H7 (cell line): ENCODE measurements around the gene TRMU. TPM values are rescaled to one million over a fixed set of nuclear protein-coding genes. Genes with fewer than 3 reads are reported as not detected.
"Not testable (repeated sequence)": the region's sequence is repeated elsewhere in the genome, so short reads cannot be mapped to it uniquely, and the experiment has no call there.

Experiments
- DNase-seq: peaks from one replicate; pipeline ENCODE4 v3.0.0; 2012
- H3K27me3 ChIP-seq: 2 replicates; pipeline ENCODE4 v1.6.0; 2011; ENCODE audit warnings: mild to moderate bottlenecking, low read length; ENCODE audit not compliant: control insufficient read depth, insufficient read depth
- H3K36me3 ChIP-seq: replicated peaks from 2 replicates; pipeline ENCODE4 v1.5.1; 2011; ENCODE audit warnings: low read length; ENCODE audit not compliant: control insufficient read depth, insufficient read depth
- H3K4me3 ChIP-seq: 2 replicates; pipeline ENCODE4 v1.5.1; 2011; ENCODE audit warnings: low read depth, mild to moderate bottlenecking, control low read depth, low read length, moderate library complexity; ENCODE audit not compliant: insufficient read depth
- total RNA-seq: library from RNA; depleted of rRNA; stranded (reverse); fragments of >200 nt; shearing (Covaris generic); gene quantifications from 2 replicates; pipeline ENCODE4 v1.2.3, GENCODE V29; 2014

The TRMU gene
- total RNA-seq, 1 experiment from 2014 or later: 72.9 TPM

GRCh38 chr22:46295277-46295971 lies 40.1 kb upstream of the TRMU start:
- Histone ChIP-seq H3K36me3 (peaks cover 14% of the 10 kb centered on the region), H3K27me3 (no peaks in the 10 kb centered on the region), H3K4me3 (peak overlapping the region; percentile 54)
- peak; percentile 64 for DNase-seq

- Histone ChIP-seq H3K27me3 (no peaks in the 10 kb centered on the region), H3K4me3 (peak within 1 kb of the TSS; percentile 93)
- peak; percentile 99 for DNase-seq
Measured at GRCh38 chr22:46296257-46297150, 39.0 kb upstream of the TRMU start, which contains the start of gene GTSE1. GTSE1 (plus strand) TSS chr22:46296870; CDS start chr22:46297401, 531 bp downstream.

GRCh38 chr22:46297151-46297812 lies 38.2 kb upstream of the TRMU start:
- Histone ChIP-seq H3K36me3 (peaks cover 19% of the 10 kb centered on the region), H3K4me3 (peak overlapping the region; percentile 93), H3K27me3 (no peaks in the 10 kb centered on the region)
- DNase-seq: peak; percentile 83

More at GRCh38 chr22:46296257-46297150, 39.0 kb upstream of the TRMU start, which contains the start of gene GTSE1:
- H3K36me3 ChIP-seq: peaks cover 19% of the 10 kb centered on the region

- DNase-seq: no peak
- H3K4me3 ChIP-seq: no peak overlapping the region
- H3K27me3 ChIP-seq: no peaks in the 10 kb centered on the region
- H3K36me3 ChIP-seq: peaks cover 19% of the 10 kb centered on the region
Measured at GRCh38 chr22:46299101-46299500, 36.4 kb upstream of the TRMU start.

GRCh38 chr22:46300491-46300890 lies 35.0 kb upstream of the TRMU start:
- H3K36me3 ChIP-seq: peaks cover 19% of the 10 kb centered on the region
- DNase-seq: no peak
- H3K4me3 ChIP-seq: no peak overlapping the region
- no peaks in the 10 kb centered on the region for H3K27me3 ChIP-seq

GRCh38 chr22:46303347-46303965 lies 32.1 kb upstream of the TRMU start:
- DNase-seq: no peak
- Histone ChIP-seq H3K4me3 (no peak overlapping the region), H3K36me3 (peaks cover 19% of the 10 kb centered on the region), H3K27me3 (no peaks in the 10 kb centered on the region)

- Histone ChIP-seq H3K4me3 (no peak overlapping the region), H3K27me3 (no peaks in the 10 kb centered on the region), H3K36me3 (peaks cover 7% of the 10 kb centered on the region)
- peak; percentile 32 for DNase-seq
Measured at GRCh38 chr22:46308283-46308988, 27.1 kb upstream of the TRMU start.

- H3K36me3 ChIP-seq: peaks cover 11% of the 10 kb centered on the region
- no peak overlapping the region for H3K4me3 ChIP-seq
- peak; percentile 36 for DNase-seq
- H3K27me3 ChIP-seq: no peaks in the 10 kb centered on the region
Measured at GRCh38 chr22:46309526-46310085, 25.9 kb upstream of the TRMU start.

GRCh38 chr22:46312056-46312455 lies 23.5 kb upstream of the TRMU start:
- Histone ChIP-seq H3K27me3 (no peaks in the 10 kb centered on the region), H3K36me3 (peaks cover 16% of the 10 kb centered on the region), H3K4me3 (no peak overlapping the region)
- no peak for DNase-seq

GRCh38 chr22:46312848-46313247 lies 22.7 kb upstream of the TRMU start:
- H3K27me3 ChIP-seq, DNase-seq, H3K4me3 ChIP-seq: not testable (repeated sequence)
- H3K36me3 ChIP-seq: peaks cover 20% of the 10 kb centered on the region

- H3K27me3 ChIP-seq: no peaks in the 10 kb centered on the region
- DNase-seq: peak; percentile 37
- H3K4me3 ChIP-seq: no peak overlapping the region
- H3K36me3 ChIP-seq: peaks cover 27% of the 10 kb centered on the region
Measured at GRCh38 chr22:46315976-46316375, 19.5 kb upstream of the TRMU start.

- DNase-seq: no peak
- Histone ChIP-seq H3K36me3 (peaks cover 27% of the 10 kb centered on the region), H3K27me3 (no peaks in the 10 kb centered on the region), H3K4me3 (no peak overlapping the region)
Measured at GRCh38 chr22:46317646-46318045, 17.9 kb upstream of the TRMU start.

- Histone ChIP-seq H3K36me3 (peaks cover 31% of the 10 kb centered on the region), H3K4me3 (no peak overlapping the region), H3K27me3 (no peaks in the 10 kb centered on the region)
- peak; percentile 36 for DNase-seq
Measured at GRCh38 chr22:46318576-46318975, 16.9 kb upstream of the TRMU start.
